ENCODE results near the gene DHRS3.

DHRS3 gene

GRCh38 chr1:12637693-12638092 is 19.7 kb upstream of the DHRS3 start:
- no peaks in the 10 kb centered on the region for H3K36me3 ChIP-seq (ENCODE audit: low read length)
- H3K9me2 ChIP-seq (replicated peaks; ENCODE audit: insufficient read depth, low read length): no peaks in the 10 kb centered on the region
- H2AFZ ChIP-seq (ENCODE audit: low read depth, low read length, severe bottlenecking): no peak overlapping the region
- H3K27ac ChIP-seq (ENCODE audit: low read depth, low read length): no peak overlapping the region
- H3K4me3 ChIP-seq (ENCODE audit: insufficient read depth, low read length, poor library complexity, severe bottlenecking): no peak overlapping the region
- H4K20me1 ChIP-seq (ENCODE audit: low read depth, low read length): no peaks in the 10 kb centered on the region
- H3K79me2 ChIP-seq (ENCODE audit: insufficient read depth, low read length): no peaks in the 10 kb centered on the region
- TF ChIP-seq EZH2phosphoT487 (conservative IDR thresholded peaks at IDR 0.05; ENCODE audit: low read length) (no peak), CTCF (IDR thresholded peaks at IDR 0.05; ENCODE audit: insufficient read depth, low read length, poor library complexity, severe bottlenecking) (no peak)
- H3K4me2 ChIP-seq (ENCODE audit: low read depth, low read length, poor library complexity, severe bottlenecking): no peak overlapping the region
- H3K9ac ChIP-seq (ENCODE audit: low read length): no peak overlapping the region
- H3F3A ChIP-seq (ENCODE audit: insufficient read depth): no peaks in the 10 kb centered on the region
- H3K9me3 ChIP-seq (ENCODE audit: insufficient read depth, low read length): peaks cover 19% of the 10 kb centered on the region; the same call in 1 of the 2 replicates
- H3K27me3 ChIP-seq (ENCODE audit: low read length): no peaks in the 10 kb centered on the region

GRCh38 chr1:12636098-12636950 is 18.3 kb upstream of the DHRS3 start:
- no peaks in the 10 kb centered on the region for H4K20me1 ChIP-seq (ENCODE audit: low read depth, low read length)
- no peak overlapping the region for H2AFZ ChIP-seq (ENCODE audit: low read depth, low read length, severe bottlenecking)
- no peaks in the 10 kb centered on the region for H3K9me2 ChIP-seq (replicated peaks; ENCODE audit: insufficient read depth, low read length)
- H3K27me3 ChIP-seq (ENCODE audit: low read length): no peaks in the 10 kb centered on the region
- no peak overlapping the region for H3K4me3 ChIP-seq (ENCODE audit: insufficient read depth, low read length, poor library complexity, severe bottlenecking)
- H3K27ac ChIP-seq (ENCODE audit: low read depth, low read length): no peak overlapping the region
- H3K79me2 ChIP-seq (ENCODE audit: insufficient read depth, low read length): no peaks in the 10 kb centered on the region
- no peak for TF ChIP-seq CTCF (IDR thresholded peaks at IDR 0.05; ENCODE audit: insufficient read depth, low read length, poor library complexity, severe bottlenecking)
- no peak for TF ChIP-seq EZH2phosphoT487 (conservative IDR thresholded peaks at IDR 0.05; ENCODE audit: low read length)
- no peaks in the 10 kb centered on the region for H3K36me3 ChIP-seq (ENCODE audit: low read length)
- H3K9me3 ChIP-seq (ENCODE audit: insufficient read depth, low read length): peaks cover 19% of the 10 kb centered on the region; the same call in 1 of the 2 replicates
- no peak overlapping the region for H3K9ac ChIP-seq (ENCODE audit: low read length)
- no peak overlapping the region for H3K4me2 ChIP-seq (ENCODE audit: low read depth, low read length, poor library complexity, severe bottlenecking)
- H3F3A ChIP-seq (ENCODE audit: insufficient read depth): no peaks in the 10 kb centered on the region

GRCh38 chr1:12634696-12635202 is 16.7 kb upstream of the DHRS3 start:
- no peak overlapping the region for H2AFZ ChIP-seq (ENCODE audit: low read depth, low read length, severe bottlenecking)
- no peaks in the 10 kb centered on the region for H3K79me2 ChIP-seq (ENCODE audit: insufficient read depth, low read length)
- peaks cover 7% of the 10 kb centered on the region; the same call in 1 of the 2 replicates for H3K9me3 ChIP-seq (ENCODE audit: insufficient read depth, low read length)
- H3K27me3 ChIP-seq (ENCODE audit: low read length): no peaks in the 10 kb centered on the region
- no peak overlapping the region for H3K9ac ChIP-seq (ENCODE audit: low read length)
- no peaks in the 10 kb centered on the region for H3K36me3 ChIP-seq (ENCODE audit: low read length)
- no peaks in the 10 kb centered on the region for H3K9me2 ChIP-seq (replicated peaks; ENCODE audit: insufficient read depth, low read length)
- no peaks in the 10 kb centered on the region for H4K20me1 ChIP-seq (ENCODE audit: low read depth, low read length)
- H3K27ac ChIP-seq (ENCODE audit: low read depth, low read length): no peak overlapping the region
- H3K4me2 ChIP-seq (ENCODE audit: low read depth, low read length, poor library complexity, severe bottlenecking): no peak overlapping the region
- no peak overlapping the region for H3K4me3 ChIP-seq (ENCODE audit: insufficient read depth, low read length, poor library complexity, severe bottlenecking)
- TF ChIP-seq CTCF (IDR thresholded peaks at IDR 0.05; ENCODE audit: insufficient read depth, low read length, poor library complexity, severe bottlenecking) (no peak), EZH2phosphoT487 (conservative IDR thresholded peaks at IDR 0.05; ENCODE audit: low read length) (no peak)
- no peaks in the 10 kb centered on the region for H3F3A ChIP-seq (ENCODE audit: insufficient read depth)
